ENCODE measurements around the gene ARSH.
A peak's percentile ranks its signal among the peaks of the same experiment; 100 is the strongest.
"Not testable (repeated sequence)": the region's sequence is repeated elsewhere in the genome, so short reads cannot be mapped to it uniquely, and the experiment has no call there.

The ARSH gene

DNA sequence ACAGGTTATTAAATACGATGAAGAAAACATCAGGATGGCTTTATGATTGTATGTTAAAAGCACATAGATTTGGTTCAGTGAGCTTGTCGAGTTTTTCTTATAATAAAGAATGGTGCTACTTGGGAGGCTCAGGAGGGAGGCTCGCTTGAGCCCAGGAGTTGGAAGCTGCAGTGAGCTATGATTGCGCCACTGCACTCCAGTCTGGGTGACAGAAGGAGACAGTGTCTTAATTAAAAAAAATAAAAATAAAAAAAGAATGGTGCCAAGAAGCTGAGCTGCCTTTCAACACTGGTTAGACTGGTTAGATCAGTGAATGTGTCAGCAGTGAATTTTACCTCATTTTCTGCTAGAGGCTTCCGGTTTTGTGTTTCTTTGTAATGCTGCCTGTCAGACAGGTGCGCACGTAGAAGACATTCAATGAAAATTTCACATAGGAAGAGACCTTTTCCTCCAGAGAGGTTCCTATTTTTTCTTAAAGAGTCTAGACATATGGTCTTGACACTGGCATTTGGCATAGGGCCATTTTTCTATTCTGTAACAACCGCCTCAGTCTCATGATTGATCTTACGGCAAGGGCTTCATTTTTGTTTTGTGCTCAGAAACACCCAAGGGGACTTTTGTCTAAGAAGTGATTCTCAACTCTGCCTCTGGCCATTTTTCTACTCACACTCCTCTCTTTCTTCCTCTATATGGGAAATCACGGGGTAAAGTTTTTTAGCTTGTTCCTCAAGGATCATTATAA is 19.9 kb downstream of the ARSH start:
- Histone ChIP-seq H3K4me2 (no peak overlapping the region), H3K4me1 (no peaks in the 10 kb centered on the region), H4K20me1 (no peaks in the 10 kb centered on the region), H3K9ac (no peak overlapping the region), H3K27me3 (no peaks in the 10 kb centered on the region), H3K36me3 (no peaks in the 10 kb centered on the region), H3K4me3 (no peak overlapping the region), H3K27ac (no peak overlapping the region), H3K9me3 (peaks cover 5% of the 10 kb centered on the region)
- TF ChIP-seq Cebpa-rat (IDR thresholded peaks at IDR 0.05), result no peak

DNA sequence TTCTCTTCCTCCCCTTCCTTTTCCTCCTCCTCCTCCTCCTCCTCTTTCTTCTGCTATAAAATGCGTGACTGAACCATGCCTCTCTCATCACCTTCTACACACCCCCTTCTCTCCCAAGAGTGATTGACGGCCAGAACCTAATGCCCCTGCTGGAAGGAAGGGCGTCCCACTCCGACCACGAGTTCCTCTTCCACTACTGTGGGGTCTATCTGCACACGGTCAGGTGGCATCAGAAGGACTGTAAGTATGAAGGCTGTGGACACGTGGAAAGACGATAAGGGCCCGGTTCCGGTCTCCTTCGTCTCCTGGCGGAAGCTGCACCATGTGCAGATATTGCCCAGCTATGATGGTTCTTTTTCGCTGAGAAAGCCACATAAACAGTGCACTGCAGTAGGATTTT is 22.8 kb downstream of the ARSH start:
- TF ChIP-seq Cebpa-rat (IDR thresholded peaks at IDR 0.05), result no peak
- H3K9me3 ChIP-seq, result peaks cover 14% of the 10 kb centered on the region

DNA sequence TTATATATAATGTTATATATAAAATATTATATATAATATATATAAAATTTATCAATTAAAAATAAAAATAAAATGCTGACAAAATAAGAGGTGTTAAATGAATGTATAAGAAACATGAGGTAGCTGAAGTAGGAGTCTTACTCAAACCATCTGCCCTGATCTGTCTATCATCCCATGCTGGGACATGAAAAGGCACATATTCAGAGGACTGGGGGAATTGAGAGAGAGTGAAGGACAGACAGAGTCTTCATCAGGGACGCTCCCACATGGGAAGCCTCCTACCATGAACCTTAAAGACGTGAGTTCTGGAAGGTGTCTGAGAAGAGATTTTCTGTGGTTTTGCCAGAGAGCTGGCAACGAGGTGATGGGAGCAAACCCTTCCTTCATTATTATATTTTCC is 30.9 kb downstream of the ARSH start:
- H3K4me3 ChIP-seq, result no peak overlapping the region
- H3K27me3 ChIP-seq, result no peaks in the 10 kb centered on the region
- no peak overlapping the region for H3K9ac ChIP-seq
- no peak overlapping the region for H3K27ac ChIP-seq
- H3K4me2 ChIP-seq, result no peak overlapping the region
- peaks cover 21% of the 10 kb centered on the region for H3K9me3 ChIP-seq
- H4K20me1 ChIP-seq, result no peaks in the 10 kb centered on the region
- TF ChIP-seq Cebpa-rat (IDR thresholded peaks at IDR 0.05), result no peak
- no peaks in the 10 kb centered on the region for H3K4me1 ChIP-seq
- H3K36me3 ChIP-seq, result no peaks in the 10 kb centered on the region

More for the DNA sequence above, 22.8 kb downstream of the ARSH start:
- no peaks in the 10 kb centered on the region for H4K20me1 ChIP-seq
- no peak overlapping the region for H3K4me2 ChIP-seq
- no peak overlapping the region for H3K9ac ChIP-seq
- no peaks in the 10 kb centered on the region for H3K27me3 ChIP-seq
- H3K4me3 ChIP-seq, result no peak overlapping the region
- H3K36me3 ChIP-seq, result no peaks in the 10 kb centered on the region
- H3K4me1 ChIP-seq, result no peaks in the 10 kb centered on the region
- H3K27ac ChIP-seq, result no peak overlapping the region

DNA sequence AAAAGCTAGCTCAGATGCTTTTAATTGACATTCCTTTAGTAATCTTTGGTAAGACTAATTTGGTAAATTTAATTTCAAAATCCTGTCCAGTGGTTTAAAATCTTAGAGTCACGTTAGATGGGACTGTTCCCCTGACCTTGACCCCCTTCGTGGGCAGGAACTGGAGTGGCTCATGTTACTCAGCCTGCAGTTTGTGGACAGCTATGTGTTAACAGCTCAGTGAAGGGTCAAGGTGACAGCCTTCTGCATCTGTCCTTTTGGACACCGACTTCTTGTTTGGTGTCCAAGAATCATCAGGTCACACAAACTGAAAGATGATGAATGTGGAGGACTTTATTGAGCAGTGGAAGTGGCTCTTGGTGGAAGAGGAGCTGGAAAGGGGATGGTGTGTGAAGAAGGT is 37.9 kb downstream of the ARSH start:
- H3K27ac ChIP-seq, result no peak overlapping the region
- H3K4me3 ChIP-seq, result no peak overlapping the region
- no peaks in the 10 kb centered on the region for H3K27me3 ChIP-seq
- H3K9ac ChIP-seq, result no peak overlapping the region
- 0 out of 2 replicates have a peak, but pooled peaks cover 7% of the 10 kb centered on the region for H3K4me1 ChIP-seq
- H3K36me3 ChIP-seq, result no peaks in the 10 kb centered on the region
- 0 out of 2 replicates have a peak, but pooled peaks cover 6% of the 10 kb centered on the region for H3K9me3 ChIP-seq
- TF ChIP-seq Cebpa-rat (IDR thresholded peaks at IDR 0.05), result no peak
- no peak overlapping the region for H3K4me2 ChIP-seq
- H4K20me1 ChIP-seq, result no peaks in the 10 kb centered on the region

DNA sequence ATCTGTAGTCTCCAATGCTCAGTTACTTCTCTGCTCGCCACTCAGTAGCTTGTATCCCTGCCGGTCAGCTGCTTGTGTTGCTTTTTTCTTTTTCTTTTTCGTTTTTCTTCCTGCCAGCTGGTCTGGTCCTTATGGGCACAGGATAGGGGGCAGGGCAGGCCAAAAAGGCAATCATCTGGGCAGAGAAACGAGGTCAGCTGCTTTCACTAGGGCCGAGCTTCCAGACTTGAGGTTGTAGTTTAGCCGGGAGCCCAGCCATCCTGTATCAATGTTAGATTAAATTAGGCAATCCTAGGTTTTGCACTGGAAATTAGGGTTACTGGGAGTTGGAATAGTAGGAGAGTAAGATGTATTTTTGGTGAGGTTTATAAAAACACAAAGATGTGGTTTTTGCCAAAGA is 38.3 kb downstream of the ARSH start:
- Histone ChIP-seq H3K9me3 (0 out of 2 replicates have a peak, but pooled peaks cover 6% of the 10 kb centered on the region), H3K27me3 (no peaks in the 10 kb centered on the region), H3K36me3 (no peaks in the 10 kb centered on the region), H3K27ac (no peak overlapping the region), H3K9ac (no peak overlapping the region), H3K4me1 (0 out of 2 replicates have a peak, but pooled peaks cover 7% of the 10 kb centered on the region), H4K20me1 (no peaks in the 10 kb centered on the region), H3K4me2 (no peak overlapping the region), H3K4me3 (no peak overlapping the region)
- TF ChIP-seq Cebpa-rat (IDR thresholded peaks at IDR 0.05), result no peak

DNA sequence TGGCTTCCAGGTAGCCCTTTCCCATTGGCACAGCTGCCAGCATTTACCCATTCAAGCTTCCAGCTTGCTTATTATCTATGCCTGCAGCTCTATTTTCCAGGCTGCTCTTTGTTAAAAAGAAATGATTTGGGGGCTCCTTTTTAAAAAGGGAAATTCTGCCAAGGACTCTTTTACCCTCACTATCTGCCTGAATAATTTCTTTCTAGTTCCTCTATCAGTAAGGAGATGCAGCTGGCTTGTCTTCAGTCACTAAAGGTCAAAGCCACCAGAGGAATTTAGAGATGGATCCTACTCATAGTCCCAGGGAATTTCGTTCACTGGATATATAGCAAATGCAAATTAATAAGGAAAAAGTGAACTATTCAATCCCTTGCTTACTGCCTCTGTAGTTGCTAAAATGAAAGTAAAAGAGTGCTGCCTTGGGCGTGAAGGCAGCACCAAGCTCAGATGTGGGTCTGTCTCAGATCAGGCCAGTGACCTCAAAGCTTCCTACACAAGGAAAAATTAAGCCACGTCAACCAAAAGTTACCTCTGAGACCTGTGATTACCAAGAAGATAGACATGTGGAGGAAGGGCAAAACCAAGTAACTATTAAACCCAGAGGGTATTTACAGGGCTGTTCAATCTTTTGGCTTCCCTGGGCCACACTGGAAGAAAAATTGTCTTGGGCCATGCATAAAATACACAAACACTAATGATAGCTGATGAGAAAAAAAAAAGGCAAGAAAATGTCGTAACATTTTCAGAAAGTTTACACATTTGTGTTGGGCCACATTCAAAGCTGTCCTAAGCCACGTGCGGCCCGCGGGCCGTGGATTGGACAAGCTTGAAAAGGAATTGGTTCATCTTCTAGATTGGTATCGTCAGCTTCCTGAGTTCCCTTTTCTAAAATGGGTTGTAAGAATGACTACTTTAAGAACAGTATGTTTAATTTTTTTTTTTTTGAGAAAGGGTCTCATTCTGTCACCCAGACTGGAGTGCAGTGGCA is 40.2 kb downstream of the ARSH start:
- Histone ChIP-seq H3K27me3 (no peaks in the 10 kb centered on the region), H4K20me1 (no peaks in the 10 kb centered on the region), H3K9ac (no peak overlapping the region), H3K4me2 (peak overlapping the region; percentile 58), H3K36me3 (no peaks in the 10 kb centered on the region), H3K27ac (no peak overlapping the region), H3K4me3 (no peak overlapping the region), H3K9me3 (0 out of 2 replicates have a peak, but pooled peaks cover 6% of the 10 kb centered on the region), H3K4me1 (0 out of 2 replicates have a peak, but pooled peaks cover 7% of the 10 kb centered on the region)
- no peak for TF ChIP-seq Cebpa-rat (IDR thresholded peaks at IDR 0.05)

DNA sequence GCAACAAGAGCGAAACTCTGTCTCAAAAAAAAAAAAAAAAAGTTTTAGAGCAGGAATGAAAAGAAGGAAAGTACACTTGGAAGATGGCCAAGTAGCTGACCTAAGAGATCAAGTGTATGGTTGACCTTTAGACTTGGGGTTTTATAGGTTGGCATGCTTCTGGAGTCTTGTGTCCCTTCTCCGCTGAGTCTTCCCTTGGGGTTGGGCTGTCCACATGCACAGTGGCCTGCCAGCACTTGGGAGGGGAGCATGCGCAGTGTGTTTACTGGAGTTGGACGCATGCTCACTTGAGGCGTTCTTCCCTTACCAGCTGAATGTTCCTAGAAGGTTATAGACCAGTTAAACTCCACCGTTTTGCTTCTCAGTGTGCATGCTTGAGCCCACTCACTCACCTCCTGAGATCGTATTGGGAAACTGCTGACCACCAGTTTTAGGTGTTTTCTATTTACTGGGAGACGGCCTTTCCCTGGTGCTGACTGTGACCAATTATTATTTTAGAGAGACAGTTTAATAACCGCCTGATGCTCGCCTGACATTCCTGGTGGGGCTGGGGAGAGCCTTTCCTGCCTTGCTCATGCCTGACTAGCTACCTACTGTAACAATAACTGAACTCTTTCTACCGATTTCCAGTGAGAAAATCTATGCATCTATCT is 44.3 kb downstream of the ARSH start:
- H4K20me1 ChIP-seq, H3K4me3 ChIP-seq, H3K9ac ChIP-seq: not testable (repeated sequence)

DNA sequence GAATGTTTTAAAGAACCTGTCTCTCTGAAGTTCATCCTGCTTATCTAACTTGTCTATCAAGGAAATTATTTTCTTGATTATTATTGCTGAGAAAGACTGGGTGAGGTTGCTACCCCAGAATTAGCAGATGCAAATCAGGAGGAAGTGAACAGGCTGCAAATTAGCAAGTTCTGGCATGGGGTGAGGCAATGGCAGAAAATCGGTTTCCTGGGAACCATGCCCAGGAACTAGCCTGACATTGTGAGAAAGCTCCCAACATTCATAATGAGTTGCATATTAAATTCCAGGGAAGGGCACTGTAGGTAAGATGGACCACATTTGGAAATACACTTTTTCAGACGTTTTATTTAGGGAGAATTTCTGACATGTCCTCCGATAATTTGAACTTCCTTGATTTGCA is 46.5 kb downstream of the ARSH start:
- H3K4me3 ChIP-seq, result no peak overlapping the region
- H3K9ac ChIP-seq, result no peak overlapping the region
- H3K27me3 ChIP-seq, result no peaks in the 10 kb centered on the region
- no peaks in the 10 kb centered on the region for H4K20me1 ChIP-seq
- no peak overlapping the region for H3K27ac ChIP-seq
- H3K9me3 ChIP-seq, result no peaks in the 10 kb centered on the region
- no peak for TF ChIP-seq Cebpa-rat (IDR thresholded peaks at IDR 0.05)
- no peaks in the 10 kb centered on the region for H3K36me3 ChIP-seq
- no peaks in the 10 kb centered on the region for H3K4me1 ChIP-seq
- H3K4me2 ChIP-seq, result no peak overlapping the region

More for the DNA sequence above, 44.3 kb downstream of the ARSH start:
- H3K27ac ChIP-seq, H3K4me1 ChIP-seq, H3K36me3 ChIP-seq, H3K4me2 ChIP-seq, H3K27me3 ChIP-seq, H3K9me3 ChIP-seq: not testable (repeated sequence)

DNA sequence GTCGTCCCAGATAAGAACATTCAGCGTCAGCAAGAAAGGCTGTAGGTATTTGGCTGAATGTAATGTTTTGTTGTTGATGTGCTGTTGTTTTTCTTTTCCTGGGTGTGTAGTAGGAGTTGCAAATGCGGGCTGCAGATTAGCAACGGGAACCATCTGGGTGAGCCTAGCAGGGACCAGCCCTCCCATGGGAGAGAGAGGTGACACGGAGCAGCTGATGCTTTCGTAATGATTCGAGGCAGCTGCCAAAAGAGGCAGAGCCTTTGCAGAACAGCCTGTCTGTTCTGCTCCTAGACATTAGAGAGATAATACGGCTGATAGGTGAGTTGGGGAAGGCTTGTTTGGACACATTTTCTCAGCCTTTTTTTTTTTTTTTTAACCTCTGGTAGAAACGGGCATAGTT is 60.2 kb downstream of the ARSH start:
- H3K9ac ChIP-seq, result no peak overlapping the region

More for the DNA sequence above, 60.2 kb downstream of the ARSH start:
- TF ChIP-seq Cebpa-rat (IDR thresholded peaks at IDR 0.05), result no peak; the same call in 1 of the 2 replicates
- peaks cover 8% of the 10 kb centered on the region for H3K4me1 ChIP-seq
- no peak overlapping the region for H3K27ac ChIP-seq
- H3K4me2 ChIP-seq, result peak overlapping the region; percentile 54
- H3K9me3 ChIP-seq, result no peaks in the 10 kb centered on the region
- no peaks in the 10 kb centered on the region for H3K27me3 ChIP-seq
- no peaks in the 10 kb centered on the region for H4K20me1 ChIP-seq
- H3K36me3 ChIP-seq, result no peaks in the 10 kb centered on the region
- H3K4me3 ChIP-seq, result no peak overlapping the region
